ENCODE measurements around the gene DOCK7. TPM values are rescaled to one million over a fixed set of nuclear protein-coding genes. Genes with fewer than 3 reads are reported as not detected.
"Not testable (repeated sequence)": the region's sequence is repeated elsewhere in the genome, so short reads cannot be mapped to it uniquely, and the experiment has no call there.

The DOCK7 gene
- total RNA-seq, 4 donors from 2014 or later = 34.1 to 47.7 (median 42.1) TPM

- intact Hi-C loops (cut with DNase I) = no loop called here
- no peaks in the 10 kb centered on the region for H3K9me3 ChIP-seq
- TF ChIP-seq POLR2A (IDR thresholded peaks at IDR 0.05) (no peak), CTCF (IDR thresholded peaks at IDR 0.05) (no peak)
- DNase-seq = no peak
- no peak overlapping the region for H3K27ac ChIP-seq
- H3K36me3 ChIP-seq = no peaks in the 10 kb centered on the region
- H3K27me3 ChIP-seq = no peaks in the 10 kb centered on the region
- peaks cover 4 to 5% of the 10 kb centered on the region in 2 donors for H3K4me1 ChIP-seq
- H3K4me3 ChIP-seq (replicated peaks in 1 of 3) = no peak overlapping the region
These were observed 34.6 kb upstream of the DOCK7 start for GRCh38 chr1:62722796-62723195.

DNA sequence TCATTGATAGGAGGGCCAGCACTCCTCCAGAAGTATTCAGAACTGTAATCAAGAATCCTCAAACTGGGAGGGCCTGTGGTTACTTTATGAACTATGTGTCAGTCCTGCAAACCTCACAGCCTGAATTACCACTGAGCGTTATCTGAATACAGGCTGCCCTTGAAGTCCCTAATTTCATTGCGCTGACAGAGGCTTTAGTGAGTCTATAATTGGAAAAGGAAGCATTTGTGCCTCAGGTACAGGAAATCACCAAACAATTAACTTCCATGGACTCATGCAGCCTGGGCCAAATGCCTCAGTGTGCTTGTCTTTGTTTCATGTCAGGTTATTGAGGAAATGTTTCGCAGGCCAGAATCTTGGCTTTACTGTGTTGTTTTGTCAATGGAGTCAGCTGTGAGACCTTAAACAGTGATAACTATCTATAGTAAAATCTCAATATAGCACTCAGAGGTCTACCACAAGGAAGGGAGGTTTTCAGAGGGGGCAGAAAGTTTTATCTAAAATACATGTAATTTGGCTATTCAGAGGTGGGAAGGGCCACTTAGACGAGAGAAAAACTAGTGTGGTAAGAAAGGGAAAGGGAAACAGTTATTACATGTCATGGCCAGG, 32.9 kb upstream of the DOCK7 start:
- no peaks in the 10 kb centered on the region for H3K9me3 ChIP-seq
- H3K4me3 ChIP-seq (replicated peaks in 1 of 3) = no peak overlapping the region
- no peak for TF ChIP-seq CTCF (IDR thresholded peaks at IDR 0.05)
- TF ChIP-seq POLR2A (IDR thresholded peaks at IDR 0.05) = no peak
- H3K36me3 ChIP-seq = no peaks in the 10 kb centered on the region
- no peak for DNase-seq
- H3K27me3 ChIP-seq = no peaks in the 10 kb centered on the region
- intact Hi-C loops (cut with DNase I) = no loop called here
- H3K4me1 ChIP-seq = peaks cover 4 to 5% of the 10 kb centered on the region in 2 donors
- H3K27ac ChIP-seq = no peak overlapping the region
- WGBS, 2 donors = 73 to 81% methylated on average over 4 of the region's 4 CpGs

GRCh38 chr1:62718400-62718799, 30.2 kb upstream of the DOCK7 start:
- H3K27me3 ChIP-seq; intact Hi-C loops (cut with DNase I); H3K27ac ChIP-seq; H3K9me3 ChIP-seq; H3K4me1 ChIP-seq; H3K4me3 ChIP-seq (replicated peaks in 1 of 3); H3K36me3 ChIP-seq; DNase-seq: not testable (repeated sequence)
- WGBS, 2 donors = 96 to 98% methylated on average over 2 of the region's 2 CpGs

DNA sequence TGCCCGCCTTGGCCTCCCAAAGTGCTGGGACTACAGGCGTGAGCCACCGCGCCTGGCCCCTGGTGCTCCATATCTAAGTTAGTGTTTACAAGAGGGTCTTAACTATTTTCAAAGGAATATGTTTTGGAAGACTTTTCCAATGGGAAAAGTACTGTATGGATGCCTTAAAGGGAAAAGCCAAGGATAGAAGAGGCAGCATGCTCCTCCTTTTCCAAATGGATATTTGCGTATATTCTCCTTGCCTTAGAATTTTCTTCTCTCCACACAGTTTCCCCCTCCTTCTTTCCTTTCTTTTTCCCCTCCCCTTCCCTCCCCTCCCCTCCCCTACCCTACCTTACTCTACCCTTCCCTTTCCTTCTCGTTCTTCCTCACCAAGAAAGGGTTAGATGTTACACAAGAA, 29.3 kb upstream of the DOCK7 start:
- intact Hi-C loops (cut with DNase I) = no loop called here
- WGBS, 2 donors = 94 to 95% methylated on average over 6 of the region's 6 CpGs

GRCh38 chr1:62716397-62716796, 28.2 kb upstream of the DOCK7 start:
- Histone ChIP-seq H3K36me3 (no peaks in the 10 kb centered on the region), H3K9me3 (no peaks in the 10 kb centered on the region), H3K4me1 (no peaks in the 10 kb centered on the region), H3K27me3 (no peaks in the 10 kb centered on the region), H3K4me3 (replicated peaks in 1 of 3) (no peak overlapping the region), H3K27ac (no peak overlapping the region)
- WGBS, 2 donors = 85 to 90% methylated on average over 3 of the region's 3 CpGs
- intact Hi-C loops (cut with DNase I) = no loop called here
- no peak for DNase-seq
- TF ChIP-seq POLR2A (IDR thresholded peaks at IDR 0.05) (no peak), CTCF (IDR thresholded peaks at IDR 0.05) (no peak)

More for the DNA sequence above, 29.3 kb upstream of the DOCK7 start:
- no peak for DNase-seq
- Histone ChIP-seq H3K27me3 (no peaks in the 10 kb centered on the region), H3K4me1 (no peaks in the 10 kb centered on the region), H3K27ac (no peak overlapping the region), H3K9me3 (no peaks in the 10 kb centered on the region), H3K4me3 (replicated peaks in 1 of 3) (no peak overlapping the region), H3K36me3 (no peaks in the 10 kb centered on the region)
- TF ChIP-seq POLR2A (IDR thresholded peaks at IDR 0.05) (no peak), CTCF (IDR thresholded peaks at IDR 0.05) (no peak)
